ENCODE data around the gene KHDRBS2.

The KHDRBS2 gene

GRCh38 chr6:61688165-61688564 is 597.9 kb downstream of the KHDRBS2 start:
- Histone ChIP-seq H3K4me1 (ENCODE audit: insufficient read depth, low read length) (no peaks in the 10 kb centered on the region), H3K36me3 (ENCODE audit: insufficient read depth, low read length) (no peaks in the 10 kb centered on the region), H3K27ac (ENCODE audit: low read depth, low read length) (no peak overlapping the region), H3K4me3 (ENCODE audit: low read depth in 1 of 2, low read length in 2 of 2) (no peak overlapping the region), H3K9me3 (ENCODE audit: low read length) (no peaks in the 10 kb centered on the region), H3K27me3 (ENCODE audit: control insufficient read depth in 1 of 2, insufficient read depth in 2 of 2, low read length in 2 of 2) (no peaks in the 10 kb centered on the region), H3K9ac (ENCODE audit: low read length) (no peak overlapping the region)

GRCh38 chr6:61682562-61682961 is 603.5 kb downstream of the KHDRBS2 start:
- H3K27me3 ChIP-seq (ENCODE audit: control insufficient read depth in 1 of 2, insufficient read depth in 2 of 2, low read length in 2 of 2): no peaks in the 10 kb centered on the region

GRCh38 chr6:61679625-61680024 is 606.4 kb downstream of the KHDRBS2 start:
- no peak overlapping the region for H3K4me3 ChIP-seq (ENCODE audit: low read depth in 1 of 2, low read length in 2 of 2)
- H3K4me1 ChIP-seq (ENCODE audit: insufficient read depth, low read length): no peaks in the 10 kb centered on the region
- H3K36me3 ChIP-seq (ENCODE audit: insufficient read depth, low read length): no peaks in the 10 kb centered on the region
- no peak overlapping the region for H3K9ac ChIP-seq (ENCODE audit: low read length)
- H3K27me3 ChIP-seq (ENCODE audit: control insufficient read depth in 1 of 2, insufficient read depth in 2 of 2, low read length in 2 of 2): no peaks in the 10 kb centered on the region
- H3K9me3 ChIP-seq (ENCODE audit: low read length): no peaks in the 10 kb centered on the region
- H3K27ac ChIP-seq (ENCODE audit: low read depth, low read length): no peak overlapping the region

More at GRCh38 chr6:61682562-61682961, 603.5 kb downstream of the KHDRBS2 start:
- Histone ChIP-seq H3K9me3 (ENCODE audit: low read length) (no peaks in the 10 kb centered on the region), H3K4me1 (ENCODE audit: insufficient read depth, low read length) (no peaks in the 10 kb centered on the region), H3K27ac (ENCODE audit: low read depth, low read length) (no peak overlapping the region), H3K36me3 (ENCODE audit: insufficient read depth, low read length) (no peaks in the 10 kb centered on the region), H3K4me3 (ENCODE audit: low read depth in 1 of 2, low read length in 2 of 2) (no peak overlapping the region), H3K9ac (ENCODE audit: low read length) (no peak overlapping the region)

GRCh38 chr6:61675734-61676133 is 610.3 kb downstream of the KHDRBS2 start:
- no peaks in the 10 kb centered on the region for H3K4me1 ChIP-seq (ENCODE audit: insufficient read depth, low read length)

GRCh38 chr6:61649845-61650244 is 636.2 kb downstream of the KHDRBS2 start:
- Histone ChIP-seq H3K27ac (ENCODE audit: low read depth, low read length) (no peak overlapping the region), H3K9ac (ENCODE audit: low read length) (no peak overlapping the region), H3K27me3 (ENCODE audit: control insufficient read depth in 1 of 2, insufficient read depth in 2 of 2, low read length in 2 of 2) (no peaks in the 10 kb centered on the region), H3K9me3 (ENCODE audit: low read length) (no peaks in the 10 kb centered on the region), H3K4me1 (ENCODE audit: insufficient read depth, low read length) (no peaks in the 10 kb centered on the region), H3K4me3 (ENCODE audit: low read depth in 1 of 2, low read length in 2 of 2) (no peak overlapping the region), H3K36me3 (ENCODE audit: insufficient read depth, low read length) (no peaks in the 10 kb centered on the region)

More at GRCh38 chr6:61675734-61676133, 610.3 kb downstream of the KHDRBS2 start:
- H3K4me3 ChIP-seq (ENCODE audit: low read depth in 1 of 2, low read length in 2 of 2): no peak overlapping the region
- H3K36me3 ChIP-seq (ENCODE audit: insufficient read depth, low read length): no peaks in the 10 kb centered on the region
- no peak overlapping the region for H3K9ac ChIP-seq (ENCODE audit: low read length)
- H3K9me3 ChIP-seq (ENCODE audit: low read length): no peaks in the 10 kb centered on the region
- no peak overlapping the region for H3K27ac ChIP-seq (ENCODE audit: low read depth, low read length)
- no peaks in the 10 kb centered on the region for H3K27me3 ChIP-seq (ENCODE audit: control insufficient read depth in 1 of 2, insufficient read depth in 2 of 2, low read length in 2 of 2)

GRCh38 chr6:61640463-61640862 is 645.6 kb downstream of the KHDRBS2 start:
- H3K36me3 ChIP-seq (ENCODE audit: insufficient read depth, low read length): no peaks in the 10 kb centered on the region
- no peaks in the 10 kb centered on the region for H3K27me3 ChIP-seq (ENCODE audit: control insufficient read depth in 1 of 2, insufficient read depth in 2 of 2, low read length in 2 of 2)
- H3K27ac ChIP-seq (ENCODE audit: low read depth, low read length): no peak overlapping the region
- H3K9ac ChIP-seq (ENCODE audit: low read length): no peak overlapping the region
- no peak overlapping the region for H3K4me3 ChIP-seq (ENCODE audit: low read depth in 1 of 2, low read length in 2 of 2)
- no peaks in the 10 kb centered on the region for H3K4me1 ChIP-seq (ENCODE audit: insufficient read depth, low read length)
- no peaks in the 10 kb centered on the region for H3K9me3 ChIP-seq (ENCODE audit: low read length)

Measured in muscle layer of colon (tissue), 2 donors.